K562 (cell line): ENCODE results near the gene NAA38. TPM values are rescaled to one million over a fixed set of nuclear protein-coding genes. Genes with fewer than 3 reads are reported as not detected.

Experiments
- ARID4B ChIP-seq: sonication (generic); formaldehyde crosslinking; IDR thresholded peaks from 2 replicates; pipeline ENCODE4 v1.8.0; 2022; ENCODE audit warnings: mild to moderate bottlenecking, missing genetic modification reagents
- ARNT ChIP-seq, 2 experiments: fragments of 450-650 bp; IDR thresholded peaks; 2 replicates each; pipeline ENCODE4 v1.6.1; 2016; ENCODE audit warnings: mild to moderate bottlenecking in 1 of 2
- BRD9 ChIP-seq: fragments of 450-650 bp; IDR thresholded peaks from 2 replicates; pipeline ENCODE4 v1.6.1; 2018; ENCODE audit warnings: low read depth; ENCODE audit not compliant: partially characterized antibody
- C11orf30 ChIP-seq: fragments of 450-650 bp; IDR thresholded peaks from 2 replicates; pipeline ENCODE4 v1.6.1; 2016; ENCODE audit warnings: low read depth, mild to moderate bottlenecking
- HNRNPUL1 ChIP-seq: fragments of 200-400 bp; formaldehyde crosslinking; IDR thresholded peaks from 2 replicates; pipeline ENCODE4 v1.6.1; 2017; ENCODE audit warnings: low read length
- JUND ChIP-seq, 2 experiments: IDR thresholded peaks; 2 replicates in 1 of 2; 3 replicates in 1 of 2; pipeline ENCODE4 v1.6.1; 2011; ENCODE audit warnings: borderline replicate concordance in 2 of 2, low read depth in 2 of 2, low read length in 2 of 2, improper control_type of control experiment in 1 of 2, missing biosample characterization in 1 of 2, missing genetic modification characterization in 1 of 2, missing genetic modification reagents in 1 of 2
- MAFK ChIP-seq: IDR thresholded peaks from 2 replicates; pipeline ENCODE4 v1.6.1; 2011; ENCODE audit warnings: low read length, improper control_type of control experiment
- MED1 ChIP-seq: sonication (generic); formaldehyde crosslinking; IDR thresholded peaks from 2 replicates; pipeline ENCODE4 v1.8.1; 2023; ENCODE audit warnings: missing genetic modification reagents, borderline replicate concordance
- MTF1 ChIP-seq: fragments of 250-450 bp; sonication (Bioruptor Pico); IDR thresholded peaks from 2 replicates; pipeline ENCODE4 v1.9.0; 2021; ENCODE audit warnings: moderate library complexity, mild to moderate bottlenecking, inconsistent platforms, borderline replicate concordance
- NCOA1 ChIP-seq: fragments of 450-650 bp; IDR thresholded peaks from 2 replicates; pipeline ENCODE4 v1.6.1; 2016; ENCODE audit warnings: low read depth
- PHB2 ChIP-seq: fragments of 450-650 bp; IDR thresholded peaks from 2 replicates; pipeline ENCODE4 v1.6.1; 2017; ENCODE audit warnings: low read depth
- POLR2AphosphoS5 ChIP-seq: IDR thresholded peaks from 2 replicates; pipeline ENCODE4 v1.6.1; 2011; ENCODE audit warnings: mild to moderate bottlenecking, low read depth, low read length, moderate library complexity; ENCODE audit not compliant: control insufficient read depth, insufficient read depth
- RHOXF2B ChIP-seq: fragments of 250-450 bp; sonication (Bioruptor Pico); conservative IDR thresholded peaks from 2 replicates; pipeline ENCODE4 v1.5.1; 2021
- SAP30 ChIP-seq: fragments of 200-600 bp; sonication (generic); IDR thresholded peaks from 2 replicates; pipeline ENCODE4 v1.6.1; 2012; ENCODE audit warnings: borderline replicate concordance, low read depth, mild to moderate bottlenecking, moderate library complexity, low read length, control low read depth, inconsistent platforms; ENCODE audit not compliant: insufficient read depth, poor library complexity, severe bottlenecking
- TAF9B ChIP-seq: fragments of 450-650 bp; IDR thresholded peaks from 2 replicates; pipeline ENCODE4 v1.6.1; 2018; ENCODE audit warnings: mild to moderate bottlenecking; ENCODE audit not compliant: partially characterized antibody
- ZC3H11A ChIP-seq: IDR thresholded peaks from 2 replicates; pipeline ENCODE4 v1.6.1; 2012; ENCODE audit warnings: low read depth, low read length, improper control_type of control experiment
- ZMIZ1 ChIP-seq, 2 experiments: fragments of 150-350 bp in 1 of 2; IDR thresholded peaks; 2 replicates each; pipeline ENCODE4 v1.6.1; 2012 to 2016; ENCODE audit warnings: low read depth in 2 of 2, low read length in 2 of 2, mild to moderate bottlenecking in 1 of 2, moderate library complexity in 1 of 2
- ZNF212 ChIP-seq: fragments of 450-650 bp; formaldehyde crosslinking; IDR thresholded peaks from 2 replicates; pipeline ENCODE4 v1.4.0; 2020; ENCODE audit warnings: mild to moderate bottlenecking
- ZNF75A ChIP-seq: fragments of 450-650 bp; formaldehyde crosslinking; IDR thresholded peaks from 2 replicates; pipeline ENCODE4 v1.4.0; 2020; ENCODE audit warnings: mild to moderate bottlenecking
- polyA plus RNA-seq, 8 experiments: library from polyadenylated mRNA; depleted of rRNA in 4 of 8; stranded (reverse) in 5 of 8; unstranded in 3 of 8; fragments of >200 nt; fragmentation: Nextera tagmentation in 2 of 8; fragmentation: Illumina TruSeq in 1 of 8; extraction: Ambion mirVana in 2 of 8; extraction: Trizol in 1 of 8; gene quantifications; 2 replicates each; pipeline versions ENCODE4 v1.2.1 to v1.2.3, GENCODE V29; 2011 to 2014; ENCODE audit warnings: inconsistent platforms in 1 of 8, missing spikeins in 1 of 8
- total RNA-seq, 7 experiments: library from RNA; depleted of rRNA in 6 of 7; stranded (reverse); fragments of >200 nt in 6 of 7; fragmentation: Illumina TruSeq in 2 of 7; extraction: Trizol in 2 of 7; gene quantifications; 2 replicates each; pipeline versions ENCODE4 v1.2.1 to v1.2.3, GENCODE V29; 2011 to 2021; ENCODE audit warnings: low replicate concordance in 1 of 7

NAA38 gene
- total and polyA plus RNA-seq, 9 of the 15 experiments (the other 6 are each of a cell fraction or from before 2014, with no cell fraction given) = 16.4 to 99.8 (median 57.3) TPM

GRCh38 chr17:7857713-7858521 lies 558 bp upstream of the NAA38 start, which contains the start of gene CYB5D1 (continued):
- TF ChIP-seq ARID4B (CRISPR knock-in tag) (peak; percentile 74), ZMIZ1 (IDR thresholded peaks at IDR 0.05; ENCODE audit: low read depth in 2 of 2, low read length in 2 of 2) (no peak), NCOA1 (no peak), ZNF75A (CRISPR knock-in tag) (no peak), BRD9 (peak; percentile 66), RHOXF2B (CRISPR knock-in tag) (no peak), ZNF212 (CRISPR knock-in tag) (no peak), TAF9B (no peak), MED1 (CRISPR knock-in tag) (no peak), ZC3H11A (no peak), MTF1 (CRISPR knock-in tag) (no peak), PHB2 (no peak), ARNT (IDR thresholded peaks at IDR 0.05) (no peak), POLR2AphosphoS5 (no peak), HNRNPUL1 (no peak), SAP30 (peak; percentile 93), C11orf30 (peak; percentile 25; the same call in 1 of the 2 replicates), JUND (IDR thresholded peaks at IDR 0.05; ENCODE audit: borderline replicate concordance, low read depth, low read length) (peak; percentile 54), JUND (tag; IDR thresholded peaks at IDR 0.05; ENCODE audit: borderline replicate concordance, low read depth, low read length) (peak; percentile 9; the same call in 1 of the 3 replicates), MAFK (no peak)
